ENCODE results near the gene NECTIN1. TPM values are rescaled to one million over a fixed set of nuclear protein-coding genes. Genes with fewer than 3 reads are reported as not detected.

NECTIN1 gene
- total RNA-seq, 1 donor: 7.8 TPM

DNA sequence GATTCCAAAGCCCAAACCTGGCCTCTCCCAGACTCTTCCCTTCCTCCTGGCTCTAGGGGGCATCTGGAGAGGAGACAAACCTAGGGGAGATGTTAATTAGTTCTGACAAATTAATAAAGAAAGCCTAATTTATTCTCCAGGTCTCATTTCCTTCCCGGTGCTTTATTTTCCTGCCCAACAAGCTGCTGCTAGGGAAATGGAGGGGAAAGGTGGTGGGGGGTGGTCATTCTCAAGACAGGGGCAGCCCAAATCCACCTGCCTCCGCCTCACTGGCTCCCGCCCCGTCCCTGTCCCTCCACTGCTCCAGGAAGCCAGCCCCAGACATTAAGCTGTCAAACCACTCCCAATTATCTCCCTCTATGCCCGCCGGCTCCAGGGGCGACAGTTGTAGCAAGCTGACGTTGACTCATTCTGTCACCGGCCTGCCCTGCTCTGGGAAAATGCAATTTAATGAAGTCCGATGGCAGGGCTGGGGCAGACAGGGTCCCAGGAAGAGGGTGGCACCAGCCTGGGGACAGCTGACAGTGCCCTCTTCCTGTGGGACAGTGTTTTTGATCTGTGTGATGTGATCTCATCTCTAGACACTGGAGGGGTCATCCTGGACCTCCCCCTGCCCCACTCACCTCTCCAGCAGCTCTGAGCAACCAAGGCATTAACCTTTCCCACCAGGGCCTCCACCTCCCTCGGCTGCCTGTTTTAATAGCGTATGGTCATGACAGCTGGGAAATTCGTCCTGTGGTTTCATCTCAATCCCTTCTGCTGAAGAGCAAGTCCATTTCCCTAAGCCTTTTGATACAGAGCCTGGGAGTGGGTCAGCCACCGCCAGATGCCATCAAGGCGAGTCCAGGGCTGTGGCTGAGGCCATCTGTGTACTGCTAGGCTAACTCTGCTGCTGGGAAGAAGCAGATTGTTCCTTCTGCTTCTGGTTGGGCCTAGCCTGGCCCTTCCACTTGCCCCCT is 27.1 kb downstream of the NECTIN1 start:
- TF ChIP-seq CTCF (IDR thresholded peaks at IDR 0.05; ENCODE audit: insufficient read depth, low read length): no peak
- H3K4me3 ChIP-seq (ENCODE audit: low read depth, low read length): no peak overlapping the region
- DNase-seq (ENCODE audit: low read depth): no peak

GRCh38 chr11:119700536-119701346 is 28.3 kb downstream of the NECTIN1 start:
- no peak overlapping the region for H3K4me3 ChIP-seq (ENCODE audit: low read depth, low read length)
- TF ChIP-seq CTCF (IDR thresholded peaks at IDR 0.05; ENCODE audit: insufficient read depth, low read length): no peak
- DNase-seq (ENCODE audit: low read depth): no peak

DNA sequence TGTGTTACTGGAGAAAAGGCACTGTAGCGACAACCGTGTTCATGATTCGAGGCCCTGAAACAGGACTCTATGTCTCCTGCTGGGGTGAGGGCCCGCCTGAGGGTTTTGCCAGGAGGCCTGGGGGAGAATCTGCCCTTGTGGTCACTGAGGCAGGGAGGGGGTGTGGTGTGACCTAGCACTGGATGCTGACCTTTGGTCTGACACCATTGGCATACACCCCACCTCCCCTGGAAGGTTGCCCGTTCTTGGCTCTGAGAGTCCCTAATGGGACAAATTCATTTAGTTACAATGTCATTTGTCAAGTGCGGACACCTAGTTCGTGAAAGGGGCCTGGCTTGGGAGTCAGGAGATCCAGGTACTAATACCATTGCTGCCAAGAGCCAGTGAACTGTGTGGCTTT is 29.0 kb downstream of the NECTIN1 start:
- TF ChIP-seq CTCF (IDR thresholded peaks at IDR 0.05; ENCODE audit: insufficient read depth, low read length): no peak
- H3K4me3 ChIP-seq (ENCODE audit: low read depth, low read length): no peak overlapping the region
- DNase-seq (ENCODE audit: low read depth): no peak

DNA sequence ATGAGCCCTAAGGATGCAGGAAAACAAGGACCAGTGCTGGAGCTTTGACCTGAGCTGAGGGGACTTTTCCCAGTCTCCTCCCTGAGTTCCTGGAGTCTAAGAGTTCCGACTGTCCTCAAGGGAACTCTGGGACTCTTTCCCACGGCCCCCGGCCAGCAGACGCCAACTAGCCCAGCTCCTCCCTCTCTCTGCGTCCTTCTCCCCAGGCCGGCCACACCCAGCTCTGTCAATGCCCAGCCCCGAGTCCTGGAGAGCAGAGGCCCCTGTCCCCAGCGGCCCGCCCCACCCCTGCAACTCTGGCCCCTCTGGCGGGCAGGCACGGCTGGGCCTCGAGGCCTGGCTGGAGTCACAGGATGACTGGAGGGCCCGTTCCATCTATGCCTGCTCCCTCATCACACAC is 29.8 kb downstream of the NECTIN1 start:
- DNase-seq (ENCODE audit: low read depth): peak; percentile 47
- no peak overlapping the region for H3K4me3 ChIP-seq (ENCODE audit: low read depth, low read length)
- no peak for TF ChIP-seq CTCF (IDR thresholded peaks at IDR 0.05; ENCODE audit: insufficient read depth, low read length)

GRCh38 chr11:119697882-119698281 is 31.1 kb downstream of the NECTIN1 start:
- H3K4me3 ChIP-seq (ENCODE audit: low read depth, low read length): no peak overlapping the region
- TF ChIP-seq CTCF (IDR thresholded peaks at IDR 0.05; ENCODE audit: insufficient read depth, low read length): no peak
- DNase-seq (ENCODE audit: low read depth): no peak

- no peak for DNase-seq (ENCODE audit: low read depth)
- H3K4me3 ChIP-seq (ENCODE audit: low read depth, low read length): no peak overlapping the region
- TF ChIP-seq CTCF (IDR thresholded peaks at IDR 0.05; ENCODE audit: insufficient read depth, low read length): no peak
Measured at GRCh38 chr11:119697445-119697844, 31.6 kb downstream of the NECTIN1 start.
